Stomach (tissue), 4 donors: Measurements from ENCODE around the gene CYB5B.

ENCODE experiments used
- POLR2AphosphoS5 ChIP-seq, 3 donors: sonication (generic); formaldehyde crosslinking; IDR thresholded peaks; one replicate each; pipeline ENCODE4 v1.6.1; 2016; ENCODE audit warnings: antibody characterized with exemption in 3 of 3
- TF ChIP-seq, protein P1 (sequence below), 7 experiments: fragments of 450-650 bp in 4 of 7; fragments of 200-600 bp in 3 of 7; sonication (generic) in 3 of 7; IDR thresholded peaks; one replicate each; pipeline ENCODE4 v1.5.1; 2016 to 2019; ENCODE audit warnings: antibody characterized with exemption in 7 of 7, control low read depth in 2 of 7, mild to moderate bottlenecking in 1 of 7

DNA sequence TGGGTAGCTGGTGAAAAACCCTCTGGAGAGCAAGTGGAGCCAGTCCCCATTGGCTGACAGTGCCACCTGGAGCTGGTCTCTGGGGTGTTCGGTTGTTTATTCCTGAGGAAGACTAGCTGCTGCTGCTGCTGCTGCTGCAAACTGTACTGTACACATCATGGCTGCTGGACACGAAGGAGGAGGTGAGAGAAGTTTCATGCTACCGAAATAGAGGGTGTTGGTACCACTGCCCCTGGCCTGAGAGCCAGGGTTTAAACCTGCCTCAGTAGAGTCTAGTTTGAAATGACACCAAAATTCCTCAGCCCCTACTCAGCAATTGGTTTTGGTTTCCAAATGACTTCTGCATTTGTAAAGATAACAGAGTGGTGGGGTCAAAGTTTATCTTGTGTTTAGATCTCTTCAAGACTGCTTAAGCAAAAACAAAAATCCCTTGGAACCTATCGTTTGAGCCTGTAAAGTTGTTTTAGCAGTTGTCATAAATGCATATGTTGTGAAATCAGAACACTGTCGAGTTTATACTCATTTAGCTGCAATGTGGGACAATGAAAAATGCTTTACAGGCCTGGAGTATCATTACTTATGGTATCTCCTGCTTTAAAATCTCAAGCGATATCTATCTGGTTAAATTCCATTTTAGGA is 40.8 kb downstream of the CYB5B start:
- no peak for TF ChIP-seq POLR2AphosphoS5 (IDR thresholded peaks at IDR 0.05)
- TF ChIP-seq, protein P1, sequence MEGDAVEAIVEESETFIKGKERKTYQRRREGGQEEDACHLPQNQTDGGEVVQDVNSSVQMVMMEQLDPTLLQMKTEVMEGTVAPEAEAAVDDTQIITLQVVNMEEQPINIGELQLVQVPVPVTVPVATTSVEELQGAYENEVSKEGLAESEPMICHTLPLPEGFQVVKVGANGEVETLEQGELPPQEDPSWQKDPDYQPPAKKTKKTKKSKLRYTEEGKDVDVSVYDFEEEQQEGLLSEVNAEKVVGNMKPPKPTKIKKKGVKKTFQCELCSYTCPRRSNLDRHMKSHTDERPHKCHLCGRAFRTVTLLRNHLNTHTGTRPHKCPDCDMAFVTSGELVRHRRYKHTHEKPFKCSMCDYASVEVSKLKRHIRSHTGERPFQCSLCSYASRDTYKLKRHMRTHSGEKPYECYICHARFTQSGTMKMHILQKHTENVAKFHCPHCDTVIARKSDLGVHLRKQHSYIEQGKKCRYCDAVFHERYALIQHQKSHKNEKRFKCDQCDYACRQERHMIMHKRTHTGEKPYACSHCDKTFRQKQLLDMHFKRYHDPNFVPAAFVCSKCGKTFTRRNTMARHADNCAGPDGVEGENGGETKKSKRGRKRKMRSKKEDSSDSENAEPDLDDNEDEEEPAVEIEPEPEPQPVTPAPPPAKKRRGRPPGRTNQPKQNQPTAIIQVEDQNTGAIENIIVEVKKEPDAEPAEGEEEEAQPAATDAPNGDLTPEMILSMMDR (IDR thresholded peaks at IDR 0.05) = no peak
